Loucy (cell line): ENCODE data around the gene MTNR1B.

Experiments
- CTCF ChIP-seq: fragments of 200-600 bp; sonication (generic); conservative IDR thresholded peaks from 2 replicates; pipeline ENCODE4 v1.5.1; 2014; ENCODE audit warnings: mild to moderate bottlenecking, antibody characterized with exemption, low read length
- EZH2phosphoT487 ChIP-seq: fragments of 200-600 bp; IDR thresholded peaks from 2 replicates; pipeline ENCODE4 v1.6.1; 2018; ENCODE audit warnings: antibody characterized with exemption, mild to moderate bottlenecking, moderate library complexity, borderline replicate concordance

GRCh38 chr11:93017821-93018690 is 48.6 kb downstream of the MTNR1B start:
- no peak for TF ChIP-seq CTCF
- no peak for TF ChIP-seq EZH2phosphoT487
